ENCODE measurements around the gene ATG3.

ATG3 gene

DNA sequence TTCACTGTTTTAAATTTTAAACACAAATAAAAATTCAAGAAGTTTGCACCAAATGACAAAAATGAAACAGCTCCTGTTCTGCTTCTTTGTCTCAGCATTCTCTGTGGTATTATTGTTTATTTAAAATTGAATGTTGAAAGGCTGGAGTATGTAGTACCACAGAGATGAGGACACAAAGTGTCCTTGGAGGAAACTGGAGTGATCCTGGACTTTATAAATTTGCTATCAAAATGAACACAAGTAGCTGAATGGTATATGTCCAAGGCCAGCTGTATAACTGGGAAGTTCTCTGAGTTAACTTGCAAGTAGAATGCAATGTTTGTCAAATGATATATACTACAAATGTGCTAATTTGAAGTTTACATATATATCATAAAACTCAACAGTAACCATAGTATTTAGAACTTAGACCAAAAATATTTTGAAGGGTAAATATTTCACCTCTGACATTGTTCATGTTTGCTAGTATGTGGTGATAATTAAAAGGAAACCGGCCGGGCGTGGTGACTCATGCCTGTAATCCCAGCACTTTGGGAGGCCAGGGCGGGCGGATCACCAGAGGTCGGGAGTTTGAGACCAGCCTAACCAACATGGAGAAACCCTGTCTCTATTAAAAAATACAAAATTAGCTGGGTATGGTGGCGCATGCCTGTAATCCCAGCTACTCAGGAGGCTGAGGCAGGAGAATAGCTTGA is 74.8 kb downstream of the ATG3 start:
- no peak for DNase-seq (ENCODE audit: low spot score)
- in situ Hi-C loops (cut with MboI; ENCODE audit: low sequenced_read_pairs, unreplicated experiment) = no loop called here
- TF ChIP-seq, protein P1, sequence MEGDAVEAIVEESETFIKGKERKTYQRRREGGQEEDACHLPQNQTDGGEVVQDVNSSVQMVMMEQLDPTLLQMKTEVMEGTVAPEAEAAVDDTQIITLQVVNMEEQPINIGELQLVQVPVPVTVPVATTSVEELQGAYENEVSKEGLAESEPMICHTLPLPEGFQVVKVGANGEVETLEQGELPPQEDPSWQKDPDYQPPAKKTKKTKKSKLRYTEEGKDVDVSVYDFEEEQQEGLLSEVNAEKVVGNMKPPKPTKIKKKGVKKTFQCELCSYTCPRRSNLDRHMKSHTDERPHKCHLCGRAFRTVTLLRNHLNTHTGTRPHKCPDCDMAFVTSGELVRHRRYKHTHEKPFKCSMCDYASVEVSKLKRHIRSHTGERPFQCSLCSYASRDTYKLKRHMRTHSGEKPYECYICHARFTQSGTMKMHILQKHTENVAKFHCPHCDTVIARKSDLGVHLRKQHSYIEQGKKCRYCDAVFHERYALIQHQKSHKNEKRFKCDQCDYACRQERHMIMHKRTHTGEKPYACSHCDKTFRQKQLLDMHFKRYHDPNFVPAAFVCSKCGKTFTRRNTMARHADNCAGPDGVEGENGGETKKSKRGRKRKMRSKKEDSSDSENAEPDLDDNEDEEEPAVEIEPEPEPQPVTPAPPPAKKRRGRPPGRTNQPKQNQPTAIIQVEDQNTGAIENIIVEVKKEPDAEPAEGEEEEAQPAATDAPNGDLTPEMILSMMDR (IDR thresholded peaks at IDR 0.05; ENCODE audit: borderline replicate concordance, control extremely low read depth, extremely low read depth, insufficient read depth, missing control alignments) = no peak

DNA sequence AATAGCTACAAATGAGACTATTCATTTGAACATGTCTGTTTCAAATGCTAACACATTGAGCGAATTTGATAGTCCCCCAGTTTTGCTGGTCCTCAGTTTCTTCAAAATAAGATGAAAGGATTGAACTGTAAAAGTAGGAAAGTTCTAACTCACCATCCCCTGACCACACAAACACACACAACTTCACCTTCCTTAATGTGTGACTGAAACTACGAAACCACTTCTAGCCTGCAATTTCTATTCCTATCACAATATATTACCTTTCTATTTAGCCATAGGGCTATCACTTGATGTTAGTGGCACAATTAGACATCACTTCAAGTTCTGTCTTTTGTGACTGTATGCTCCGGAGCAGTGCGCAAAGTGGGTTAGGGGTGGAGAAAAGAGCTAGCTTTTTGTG is 77.4 kb downstream of the ATG3 start:
- no peak for DNase-seq (ENCODE audit: low spot score)
- in situ Hi-C loops (cut with MboI; ENCODE audit: low sequenced_read_pairs, unreplicated experiment) = no loop called here
- TF ChIP-seq, protein P1 (IDR thresholded peaks at IDR 0.05; ENCODE audit: borderline replicate concordance, control extremely low read depth, extremely low read depth, insufficient read depth, missing control alignments) = no peak

DNA sequence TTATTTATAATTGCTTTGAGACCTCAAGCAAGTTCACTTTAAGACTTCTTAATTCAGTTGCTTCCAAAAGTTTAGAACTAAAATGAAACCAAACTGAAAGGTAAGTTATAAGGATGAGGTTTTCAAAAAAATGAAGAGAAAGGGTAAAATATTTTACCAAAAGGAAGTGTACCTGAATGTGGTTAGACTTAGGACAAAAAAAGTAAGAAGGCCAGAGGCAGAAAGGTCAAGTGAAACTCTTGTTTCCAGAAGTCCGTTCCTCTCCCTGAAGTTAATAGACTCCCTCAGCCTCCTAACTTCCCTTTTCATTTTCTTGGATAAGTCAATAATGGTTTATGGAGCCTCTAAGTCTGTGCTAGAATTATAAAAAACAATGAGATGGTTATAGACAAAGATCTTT is 79.1 kb downstream of the ATG3 start:
- in situ Hi-C loops (cut with MboI; ENCODE audit: low sequenced_read_pairs, unreplicated experiment) = no loop called here
- DNase-seq (ENCODE audit: low spot score) = no peak
- TF ChIP-seq, protein P1 (IDR thresholded peaks at IDR 0.05; ENCODE audit: borderline replicate concordance, control extremely low read depth, extremely low read depth, insufficient read depth, missing control alignments) = no peak
